Measurements from ENCODE around the gene ATOX1.
A peak's percentile ranks its signal among the peaks of the same experiment; 100 is the strongest.

Gene ATOX1

GRCh38 chr5:151775025-151775606, 16.7 kb upstream of the ATOX1 start:
- Mint-ChIP-seq H3K27me3 (no peaks in the 10 kb centered on the region), H3K9me3 (no peaks in the 10 kb centered on the region), H3K4me3 (peak overlapping the region; percentile 90), H3K4me1 (ENCODE audit: low read depth) (peaks cover 63% of the 10 kb centered on the region), H3K36me3 (ENCODE audit: low read depth) (peaks cover 78% of the 10 kb centered on the region), H3K27ac (peak overlapping the region; percentile 47)
- no peak for DNase-seq

GRCh38 chr5:151773951-151774350, 15.5 kb upstream of the ATOX1 start:
- H3K36me3 Mint-ChIP-seq (ENCODE audit: low read depth), result peaks cover 68% of the 10 kb centered on the region
- no peak for DNase-seq
- no peaks in the 10 kb centered on the region for H3K27me3 Mint-ChIP-seq
- H3K9me3 Mint-ChIP-seq, result no peaks in the 10 kb centered on the region
- H3K4me1 Mint-ChIP-seq (ENCODE audit: low read depth), result peaks cover 54% of the 10 kb centered on the region
- H3K4me3 Mint-ChIP-seq, result peak overlapping the region; percentile 90
- peak overlapping the region; percentile 69 for H3K27ac Mint-ChIP-seq

GRCh38 chr5:151772846-151773561, 14.6 kb upstream of the ATOX1 start:
- H3K4me1 Mint-ChIP-seq (ENCODE audit: low read depth), result peaks cover 48% of the 10 kb centered on the region
- H3K36me3 Mint-ChIP-seq (ENCODE audit: low read depth), result peaks cover 59% of the 10 kb centered on the region

GRCh38 chr5:151772029-151772845, 13.8 kb upstream of the ATOX1 start:
- peak overlapping the region; percentile 86 for H3K27ac Mint-ChIP-seq

More at GRCh38 chr5:151772846-151773561, 14.6 kb upstream of the ATOX1 start:
- Mint-ChIP-seq H3K27ac (peak overlapping the region; percentile 86), H3K4me3 (peak overlapping the region; percentile 90), H3K27me3 (no peaks in the 10 kb centered on the region), H3K9me3 (no peaks in the 10 kb centered on the region)
- no peak for DNase-seq

GRCh38 chr5:151771259-151772028, 13.0 kb upstream of the ATOX1 start, which contains the start of gene G3BP1:
TSS of gene G3BP1 (plus strand) at chr5:151771954. CDS start at chr5:151786621, 14,667 bp downstream.
- Mint-ChIP-seq H3K27me3 (no peaks in the 10 kb centered on the region), H3K27ac (peak within 1 kb of the TSS; percentile 86), H3K4me3 (peak within 1 kb of the TSS; percentile 90), H3K4me1 (ENCODE audit: low read depth) (peaks cover 34% of the 10 kb centered on the region), H3K9me3 (no peaks in the 10 kb centered on the region), H3K36me3 (ENCODE audit: low read depth) (peaks cover 44% of the 10 kb centered on the region)
- peak; percentile 96 for DNase-seq

More at GRCh38 chr5:151772029-151772845, 13.8 kb upstream of the ATOX1 start:
- Mint-ChIP-seq H3K4me3 (peak overlapping the region; percentile 90), H3K4me1 (ENCODE audit: low read depth) (peaks cover 40% of the 10 kb centered on the region), H3K36me3 (ENCODE audit: low read depth) (peaks cover 51% of the 10 kb centered on the region), H3K27me3 (no peaks in the 10 kb centered on the region), H3K9me3 (no peaks in the 10 kb centered on the region)
- peak; percentile 73 for DNase-seq

- Mint-ChIP-seq H3K4me1 (ENCODE audit: low read depth) (peaks cover 25% of the 10 kb centered on the region), H3K9me3 (no peaks in the 10 kb centered on the region), H3K4me3 (no peak overlapping the region)
These were observed 12.2 kb upstream of the ATOX1 start for GRCh38 chr5:151770383-151771258.

GRCh38 chr5:151766975-151767374, 8.5 kb upstream of the ATOX1 start:
- H3K4me3 Mint-ChIP-seq, result no peak overlapping the region
- peaks cover 8% of the 10 kb centered on the region for H3K4me1 Mint-ChIP-seq (ENCODE audit: low read depth)

More at GRCh38 chr5:151770383-151771258, 12.2 kb upstream of the ATOX1 start:
- Mint-ChIP-seq H3K36me3 (ENCODE audit: low read depth) (peaks cover 36% of the 10 kb centered on the region), H3K27ac (no peak overlapping the region), H3K27me3 (no peaks in the 10 kb centered on the region)
- DNase-seq, result no peak

GRCh38 chr5:151764801-151765200, 6.4 kb upstream of the ATOX1 start:
- no peaks in the 10 kb centered on the region for H3K36me3 Mint-ChIP-seq (ENCODE audit: low read depth)
- DNase-seq, result no peak
- no peak overlapping the region for H3K4me3 Mint-ChIP-seq
- peaks cover 4% of the 10 kb centered on the region for H3K4me1 Mint-ChIP-seq (ENCODE audit: low read depth)
- H3K9me3 Mint-ChIP-seq, result no peaks in the 10 kb centered on the region
- H3K27me3 Mint-ChIP-seq, result no peaks in the 10 kb centered on the region
- no peak overlapping the region for H3K27ac Mint-ChIP-seq

More at GRCh38 chr5:151766975-151767374, 8.5 kb upstream of the ATOX1 start:
- no peak for DNase-seq
- peaks cover 3% of the 10 kb centered on the region for H3K36me3 Mint-ChIP-seq (ENCODE audit: low read depth)
- no peaks in the 10 kb centered on the region for H3K9me3 Mint-ChIP-seq
- no peaks in the 10 kb centered on the region for H3K27me3 Mint-ChIP-seq
- H3K27ac Mint-ChIP-seq, result peak overlapping the region; percentile 15

- Mint-ChIP-seq H3K4me3 (peak overlapping the region; percentile 94), H3K9me3 (no peaks in the 10 kb centered on the region), H3K36me3 (ENCODE audit: low read depth) (peaks cover 35% of the 10 kb centered on the region), H3K27ac (peak overlapping the region; percentile 95), H3K4me1 (ENCODE audit: low read depth) (peaks cover 51% of the 10 kb centered on the region), H3K27me3 (no peaks in the 10 kb centered on the region)
- no peak for DNase-seq
These were observed 346 bp downstream of the ATOX1 start for GRCh38 chr5:151758141-151758429.

GRCh38 chr5:151757233-151758140, 944 bp downstream of the ATOX1 start:
- no peaks in the 10 kb centered on the region for H3K9me3 Mint-ChIP-seq
- peaks cover 41% of the 10 kb centered on the region for H3K36me3 Mint-ChIP-seq (ENCODE audit: low read depth)
- peak; percentile 58 for DNase-seq
- peaks cover 56% of the 10 kb centered on the region for H3K4me1 Mint-ChIP-seq (ENCODE audit: low read depth)
- no peaks in the 10 kb centered on the region for H3K27me3 Mint-ChIP-seq
- peak overlapping the region; percentile 94 for H3K4me3 Mint-ChIP-seq
- peak overlapping the region; percentile 95 for H3K27ac Mint-ChIP-seq

GRCh38 chr5:151755383-151755782, 3.0 kb downstream of the ATOX1 start:
- H3K4me1 Mint-ChIP-seq (ENCODE audit: low read depth), result peaks cover 60% of the 10 kb centered on the region
- H3K27me3 Mint-ChIP-seq, result no peaks in the 10 kb centered on the region
- H3K36me3 Mint-ChIP-seq (ENCODE audit: low read depth), result peaks cover 57% of the 10 kb centered on the region
- no peaks in the 10 kb centered on the region for H3K9me3 Mint-ChIP-seq
- H3K27ac Mint-ChIP-seq, result peak overlapping the region; percentile 37
- peak overlapping the region; percentile 8 for H3K4me3 Mint-ChIP-seq
- DNase-seq, result no peak

- no peaks in the 10 kb centered on the region for H3K9me3 Mint-ChIP-seq
- peaks cover 56% of the 10 kb centered on the region for H3K36me3 Mint-ChIP-seq (ENCODE audit: low read depth)
- no peak overlapping the region for H3K4me3 Mint-ChIP-seq
- no peak overlapping the region for H3K27ac Mint-ChIP-seq
- peaks cover 53% of the 10 kb centered on the region for H3K4me1 Mint-ChIP-seq (ENCODE audit: low read depth)
- no peak for DNase-seq
- H3K27me3 Mint-ChIP-seq, result no peaks in the 10 kb centered on the region
These were observed 6.8 kb downstream of the ATOX1 start for GRCh38 chr5:151751593-151751992.

Data from activated T-cell treated with anti-CD3 and anti-CD28 coated beads, Interleukin-2, amount 50 U/mL, for 24 hours (primary cell).